Measurements from ENCODE around the gene CFAP46.

The CFAP46 gene

DNA sequence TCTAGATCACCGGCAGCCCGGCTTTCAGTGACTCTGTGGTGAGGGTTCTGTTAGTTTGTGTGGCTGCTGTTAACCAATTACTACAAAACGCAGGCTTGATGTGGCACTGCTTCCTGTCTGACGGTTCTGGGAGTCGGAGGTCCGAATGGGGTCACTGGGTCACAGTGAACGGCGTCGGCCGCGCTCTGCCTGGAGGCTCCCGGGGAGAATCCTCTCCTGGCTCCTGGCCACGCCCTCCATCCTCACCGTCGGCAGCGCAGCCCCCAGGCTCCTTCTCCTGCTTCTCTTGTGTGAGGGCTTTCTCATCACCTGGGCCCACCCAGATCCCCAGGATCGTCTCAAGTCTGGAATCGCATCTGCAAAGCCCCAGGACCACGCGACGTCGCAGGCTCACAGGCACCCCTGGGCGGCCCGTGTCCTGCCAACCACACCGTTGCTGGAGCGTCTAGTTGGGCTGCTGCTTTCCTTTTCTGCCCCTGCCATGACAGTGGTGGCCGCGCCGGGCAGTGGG is 124.6 kb downstream of the CFAP46 start:
- DNase-seq, result no peak

DNA sequence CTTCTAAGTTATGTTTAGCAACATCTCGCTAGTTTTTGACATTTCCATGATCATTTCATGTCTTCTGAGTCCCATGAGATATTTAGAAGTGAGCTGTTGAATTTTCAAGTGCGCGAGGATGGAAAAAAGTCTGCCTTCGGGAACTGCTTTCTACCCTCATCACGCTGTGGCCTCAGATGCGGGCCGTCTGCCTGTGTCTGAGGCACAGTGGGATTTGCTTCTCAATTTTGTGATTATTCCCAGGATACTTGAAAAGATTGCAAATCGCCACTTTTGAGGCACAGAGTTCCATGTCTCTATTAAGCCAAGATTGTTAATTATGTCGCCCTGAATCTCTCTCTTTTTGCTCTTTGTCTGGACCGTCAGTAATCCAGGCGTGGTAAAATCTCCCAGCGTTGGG is 125.7 kb downstream of the CFAP46 start:
- no peak for DNase-seq

DNA sequence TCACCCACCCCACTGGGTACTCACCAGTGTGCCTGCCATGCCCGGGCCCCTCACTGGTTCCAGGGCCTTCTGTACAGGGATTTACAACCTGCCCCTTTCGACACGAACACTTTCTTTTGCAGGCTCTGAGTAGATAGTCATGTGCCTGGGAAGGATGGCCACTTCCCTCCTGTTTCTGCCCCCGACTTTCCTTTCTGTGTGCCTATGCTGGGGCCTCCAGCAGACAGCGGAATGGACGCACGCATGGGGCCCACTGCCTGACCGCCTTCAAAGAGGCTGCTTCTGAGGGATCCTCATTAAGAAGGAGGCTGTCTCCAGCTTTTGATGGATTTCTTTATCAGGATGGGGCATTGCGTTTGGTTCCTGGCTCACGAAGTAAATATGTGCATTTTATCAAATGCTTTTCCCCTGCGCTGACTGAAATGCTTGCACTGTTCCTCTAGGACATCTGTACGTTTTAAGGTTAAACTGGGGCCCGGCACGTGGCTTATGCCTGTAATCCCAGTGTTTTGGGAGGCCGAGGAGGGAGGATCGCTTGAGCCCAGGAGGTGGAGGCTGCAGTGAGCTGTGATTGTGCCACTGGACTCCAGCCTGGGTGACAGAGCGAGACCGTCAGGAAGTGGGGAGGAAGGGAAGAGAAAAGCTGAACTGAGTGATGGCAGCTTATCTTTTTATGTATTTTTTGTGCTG is 127.1 kb downstream of the CFAP46 start:
- no peak for DNase-seq

DNA sequence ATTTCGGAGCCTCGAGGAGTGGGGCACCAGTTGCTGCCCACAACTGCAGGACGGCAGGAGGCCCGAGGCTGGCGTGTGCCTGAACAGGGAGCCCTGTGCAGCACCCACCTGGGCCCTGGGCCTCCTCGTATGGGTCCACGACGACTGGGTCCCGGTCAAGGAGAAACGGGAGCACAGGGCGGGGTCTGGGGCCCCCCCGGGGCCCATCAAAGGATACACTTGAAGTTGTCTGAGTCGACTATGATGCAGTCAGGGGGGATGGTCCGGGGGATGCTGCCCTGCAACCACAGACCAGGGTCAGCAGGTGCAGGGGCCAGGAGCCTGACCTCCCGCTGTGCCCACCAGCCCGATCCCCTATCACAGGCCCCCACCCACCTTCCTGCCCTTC is 127.9 kb downstream of the CFAP46 start:
- no peak for DNase-seq

DNA sequence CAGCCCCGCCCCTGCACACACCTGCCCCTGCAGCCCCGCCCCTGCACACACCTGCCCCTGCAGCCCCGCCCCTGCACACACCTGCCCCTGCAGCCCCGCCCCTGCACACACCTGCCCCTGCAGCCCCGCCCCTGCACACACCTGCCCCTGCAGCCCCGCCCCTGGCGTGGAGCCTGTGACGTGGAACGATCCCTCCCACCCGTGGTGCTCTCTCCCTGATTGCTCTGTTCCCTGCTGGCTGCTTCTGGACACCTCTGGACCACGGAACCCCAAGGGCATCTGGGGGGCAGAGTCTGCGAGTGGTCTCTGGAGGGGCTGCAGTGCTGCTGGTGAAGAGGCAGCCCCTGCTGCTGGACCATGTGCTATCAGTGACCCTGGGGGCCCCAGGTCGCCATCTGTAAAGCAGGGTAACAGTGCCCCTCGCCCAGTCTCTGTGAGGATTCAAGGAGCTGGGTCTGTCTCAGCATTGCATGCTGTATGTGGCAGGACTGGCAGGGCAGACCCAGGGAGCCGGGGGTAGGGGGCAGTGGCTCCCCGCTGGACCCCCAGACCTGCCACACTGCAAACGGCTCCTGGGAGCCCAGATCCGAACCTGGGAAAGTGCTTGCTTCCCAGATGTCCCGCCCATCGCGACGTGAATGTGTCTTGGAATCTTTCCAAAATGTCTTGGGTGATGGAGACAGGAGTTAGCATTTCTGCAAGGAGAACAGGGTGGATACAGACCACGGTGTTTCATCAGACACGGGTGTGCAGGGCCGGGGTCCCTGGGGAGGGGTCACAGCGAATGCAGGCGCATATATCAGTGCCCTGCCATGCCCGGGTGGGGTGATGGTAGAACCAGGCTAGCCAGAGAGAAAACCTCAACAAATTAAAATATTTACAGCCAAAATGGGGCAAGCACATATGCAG is 128.6 kb downstream of the CFAP46 start:
- no peak for DNase-seq

DNA sequence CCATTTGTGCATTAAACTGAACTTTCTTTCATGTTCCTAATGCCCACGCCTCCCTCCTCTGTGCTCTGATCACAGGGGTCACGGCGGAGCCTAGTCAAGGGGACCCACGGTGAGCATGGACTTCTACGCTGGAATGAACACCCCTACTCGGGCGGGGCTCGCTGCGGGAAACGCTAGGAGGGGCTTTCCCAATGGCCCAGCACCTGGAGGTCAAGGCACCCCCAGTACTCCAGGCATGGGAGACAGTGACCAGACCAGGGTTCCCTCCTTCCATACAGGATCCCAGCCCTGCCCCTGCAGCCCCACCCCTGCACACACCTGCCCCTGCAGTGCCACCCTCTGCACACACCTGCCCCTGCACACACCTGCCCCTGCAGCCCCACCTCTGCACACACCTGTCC is 129.4 kb downstream of the CFAP46 start:
- no peak for DNase-seq

DNA sequence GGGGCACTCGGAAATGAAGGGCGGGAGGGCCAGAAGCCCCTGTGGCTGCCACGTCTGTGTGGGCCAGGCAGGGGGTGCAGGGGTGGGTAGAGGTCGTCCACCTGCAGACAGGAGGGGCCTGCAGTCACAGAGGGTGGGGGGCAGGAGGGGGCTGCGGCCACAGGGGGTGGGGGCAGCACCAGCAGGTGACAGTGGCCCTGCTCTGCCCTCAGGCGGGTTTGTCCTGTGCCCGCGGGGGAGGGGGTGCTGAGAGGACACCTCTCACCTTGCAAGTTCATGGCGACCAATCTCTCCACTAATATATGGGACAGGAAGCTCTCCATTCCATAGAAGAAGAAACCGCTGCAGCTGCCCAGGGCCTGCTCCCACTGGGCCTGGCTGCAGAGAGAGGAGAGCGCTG is 129.8 kb downstream of the CFAP46 start:
- no peak for DNase-seq

DNA sequence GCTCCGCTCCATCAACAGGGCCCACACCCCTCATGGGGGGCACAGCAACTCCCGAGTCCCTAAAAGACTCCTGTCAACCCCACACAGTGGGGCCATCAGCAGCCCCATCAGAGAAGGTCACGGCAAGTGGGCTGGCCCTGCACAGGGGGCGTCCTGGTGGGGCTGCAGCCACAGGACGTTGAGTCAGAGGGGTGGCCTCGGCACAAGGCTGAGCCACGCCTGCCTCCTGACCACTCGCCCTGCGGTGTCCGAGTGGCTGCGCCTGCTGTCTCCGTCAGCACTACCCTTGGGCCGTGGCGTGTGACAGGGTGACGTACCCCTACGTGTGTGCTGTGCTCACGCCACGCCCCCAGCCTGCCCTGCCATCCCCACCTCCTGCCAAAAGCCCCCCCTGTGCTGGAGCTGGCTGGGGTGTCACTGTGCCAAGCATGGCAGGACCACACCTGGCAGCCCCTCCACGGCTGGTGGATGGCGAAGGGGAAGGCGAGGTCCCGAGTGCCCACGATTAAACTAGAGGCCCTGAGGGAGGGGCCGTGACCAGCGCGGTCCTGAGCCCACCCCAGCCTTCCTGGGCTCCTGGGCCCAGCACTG is 130.4 kb downstream of the CFAP46 start:
- no peak for DNase-seq

DNA sequence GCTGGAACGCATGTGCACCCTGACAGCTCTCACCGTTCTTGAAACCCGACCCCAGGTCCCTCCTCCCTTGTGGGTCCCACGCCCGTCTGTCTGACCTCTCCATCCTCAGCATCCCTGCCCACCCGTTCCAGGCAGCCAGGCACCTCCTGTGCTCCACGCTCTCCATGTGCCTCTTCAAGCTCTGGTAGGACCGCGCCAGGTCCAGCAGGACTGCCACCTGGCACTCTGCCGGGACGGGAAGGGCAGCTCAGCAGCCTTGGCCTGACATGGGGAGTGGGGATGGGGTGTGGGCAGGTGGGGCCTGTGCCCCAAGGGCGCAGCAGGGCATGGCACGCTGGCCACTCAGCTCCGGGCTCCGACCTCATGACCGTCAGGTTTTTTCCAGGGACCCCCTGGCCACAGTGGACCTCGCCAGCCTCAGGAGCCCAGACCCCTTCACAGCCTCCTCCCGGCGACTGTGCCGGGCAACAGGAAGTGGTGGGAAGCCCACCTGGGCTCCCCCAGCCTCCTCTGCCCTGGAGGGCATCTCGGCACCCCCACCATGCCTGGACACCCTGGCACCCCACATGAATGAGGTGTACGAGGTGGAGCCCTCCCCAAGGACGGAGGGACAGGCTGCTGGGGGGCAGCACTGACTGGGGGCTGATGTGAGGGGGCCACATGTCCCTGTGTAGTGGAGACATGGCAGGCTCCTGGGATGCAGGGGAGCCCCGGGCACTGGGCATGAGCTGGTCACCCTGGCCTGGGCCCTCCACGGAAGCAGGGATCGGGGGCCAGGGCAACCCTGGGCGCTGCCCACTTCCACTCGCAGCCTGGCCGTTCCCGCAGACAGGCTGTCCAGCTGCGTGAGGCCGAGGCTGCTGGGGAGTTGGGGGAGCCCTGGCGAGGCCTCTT is 131.3 kb downstream of the CFAP46 start:
- no peak for DNase-seq

DNA sequence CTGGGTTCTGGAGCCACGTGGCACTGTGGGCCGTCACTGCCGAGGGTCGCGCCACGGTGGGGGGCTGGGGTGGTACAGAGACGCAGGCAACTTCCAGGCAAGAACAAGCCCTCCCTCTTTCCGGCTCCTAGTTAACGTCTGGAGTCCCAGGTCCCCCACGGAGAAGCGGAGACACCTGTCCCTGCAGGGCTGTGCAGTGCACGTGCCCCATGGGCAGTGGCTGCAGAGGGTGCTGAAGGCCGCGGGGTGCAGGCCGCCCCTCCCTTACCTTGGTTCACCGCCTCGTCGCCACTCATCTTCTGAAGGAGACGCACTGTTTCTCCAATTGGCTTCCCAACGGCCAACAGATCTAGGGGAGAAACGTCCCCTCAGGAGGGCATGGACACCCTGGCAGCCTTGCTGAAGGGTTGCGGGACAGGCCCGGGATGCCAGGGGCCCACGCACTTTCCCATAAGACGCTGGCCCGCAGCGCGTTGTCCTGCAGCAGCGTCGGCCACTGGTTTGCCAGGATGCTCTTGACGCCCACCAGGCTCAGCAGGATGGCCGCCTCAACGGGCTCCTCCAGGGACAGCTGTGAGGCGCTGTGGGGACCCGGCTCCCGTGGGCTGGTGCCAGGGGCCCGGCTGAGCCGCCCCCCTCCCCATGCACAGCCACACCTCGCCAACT is 132.1 kb downstream of the CFAP46 start:
- no peak for DNase-seq

DNA sequence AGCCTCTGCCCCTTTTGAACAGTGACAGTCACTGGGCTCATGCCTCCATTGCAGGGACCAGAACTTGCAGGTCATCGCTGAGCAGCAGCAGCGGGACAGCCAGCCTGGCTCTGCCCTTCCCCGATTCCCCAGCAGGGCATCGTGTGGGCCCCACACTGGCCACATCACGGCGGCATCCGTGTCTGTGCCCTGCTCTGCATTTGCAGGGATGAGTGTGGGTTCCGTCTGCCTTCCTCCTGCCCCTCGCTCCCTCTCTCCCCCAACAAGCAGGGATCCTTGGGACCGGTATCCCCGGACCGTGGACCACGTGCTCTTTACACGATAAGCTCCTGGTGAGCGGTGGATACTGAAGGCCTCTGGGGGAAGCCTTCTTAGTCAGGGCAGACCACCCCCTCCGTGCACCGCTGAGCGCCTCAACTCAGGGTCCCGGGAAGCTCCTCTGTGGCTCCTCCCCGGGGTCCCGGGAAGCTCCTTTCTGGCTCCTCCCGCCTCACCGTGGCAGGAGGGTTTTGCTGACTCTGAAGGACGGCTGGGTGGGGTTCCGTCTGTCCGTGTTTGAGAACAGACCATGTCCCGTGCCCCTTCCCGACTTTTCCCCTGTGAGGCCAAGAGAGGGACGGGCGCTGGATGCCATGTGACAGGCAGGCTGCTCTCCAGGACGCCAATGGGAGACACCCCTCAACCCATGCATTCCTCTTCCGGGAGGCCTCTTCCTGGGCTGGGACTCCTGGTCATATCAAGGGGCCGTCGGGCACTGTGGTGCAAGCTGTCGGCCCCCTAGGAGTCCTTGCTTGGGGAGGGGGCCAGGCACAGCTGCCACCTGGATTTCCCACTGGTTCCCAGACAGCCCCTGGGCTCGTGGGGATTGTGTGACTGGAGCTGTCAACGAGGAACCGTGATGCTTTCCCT is 132.9 kb downstream of the CFAP46 start:
- DNase-seq, result no peak

DNA sequence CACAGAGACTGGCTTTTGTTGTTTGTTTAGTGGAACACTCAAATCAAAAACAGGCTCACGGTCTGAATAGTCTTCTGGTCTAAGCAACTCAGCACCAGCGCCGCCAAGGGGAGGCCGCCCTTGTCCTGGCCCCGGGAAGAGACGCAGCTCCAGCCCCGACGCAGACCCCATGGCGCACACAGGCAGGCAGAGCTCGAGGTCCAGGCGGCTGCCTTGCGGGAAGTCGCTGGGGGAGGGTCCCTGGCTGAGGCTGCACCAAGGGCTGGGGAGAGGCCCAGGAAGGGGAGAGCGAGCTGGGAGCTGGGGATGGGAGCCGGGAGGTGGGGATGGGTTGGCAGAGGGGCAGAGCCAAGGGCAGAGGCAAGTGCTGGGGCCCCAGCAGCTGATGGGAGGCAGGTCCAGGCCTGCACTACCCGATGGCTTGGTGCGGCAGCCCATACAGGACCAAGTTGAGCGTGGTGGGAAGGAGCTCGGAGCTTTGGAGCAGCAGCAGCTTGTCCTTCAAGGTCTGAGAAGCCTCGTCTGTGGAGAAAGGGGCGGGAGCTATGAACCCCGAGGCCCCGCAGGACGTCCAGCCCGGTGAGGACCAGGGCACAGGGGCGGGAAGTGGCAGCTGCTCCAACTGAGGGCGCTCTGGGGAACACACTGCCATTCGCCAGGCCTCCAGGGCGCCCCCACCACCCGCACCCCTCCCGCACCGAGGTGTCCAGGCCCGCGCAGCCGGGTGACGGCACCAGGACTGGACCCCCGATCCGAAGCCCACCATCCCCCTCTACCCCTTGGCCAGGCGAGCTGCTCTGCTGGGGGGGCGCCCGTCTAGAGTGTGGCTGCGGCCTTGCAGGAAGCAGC is 133.8 kb downstream of the CFAP46 start:
- DNase-seq, result no peak

DNA sequence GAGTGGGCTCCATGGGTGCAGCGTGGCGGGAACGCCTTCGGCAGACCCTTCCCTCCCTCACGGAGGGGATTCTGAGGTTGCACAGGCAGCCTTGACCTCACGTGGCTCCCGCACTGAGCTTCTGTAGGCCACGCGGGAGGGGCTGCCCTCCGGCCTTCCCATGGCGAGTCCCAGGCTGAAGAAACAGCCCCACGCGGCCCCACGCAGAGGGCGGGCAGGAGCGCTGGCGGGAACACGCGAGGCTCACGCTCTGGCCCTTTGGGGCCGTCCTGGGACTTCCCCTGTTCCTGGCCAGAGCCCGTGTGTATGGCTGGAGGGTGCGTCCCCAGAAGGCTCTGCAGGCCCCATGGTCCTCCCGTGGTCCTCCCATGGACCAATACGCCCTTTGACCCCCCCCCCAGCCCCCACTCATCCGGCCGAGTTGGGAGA is 134.7 kb downstream of the CFAP46 start:
- DNase-seq, result no peak

DNA sequence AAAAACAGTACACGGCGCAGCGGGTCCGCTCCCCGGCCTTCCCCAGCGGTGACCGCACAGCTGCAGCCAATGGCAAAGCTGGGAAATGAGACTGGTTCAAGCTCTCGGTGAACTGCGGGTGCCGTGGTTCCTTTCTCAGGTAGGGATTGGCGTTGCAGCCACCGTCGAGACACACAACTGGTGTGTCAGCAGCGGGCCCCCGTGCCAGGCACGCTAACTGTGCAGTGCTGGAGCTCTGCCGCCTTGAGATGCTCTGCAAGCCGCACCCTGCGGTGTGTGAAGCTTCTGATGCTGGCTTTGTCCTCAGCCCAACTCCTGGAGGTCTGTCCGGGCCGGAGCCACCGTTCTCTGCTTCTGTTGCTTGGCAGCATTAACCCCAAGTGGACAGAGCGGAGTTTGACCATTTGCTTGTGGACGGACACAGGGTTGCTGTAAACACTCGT is 135.8 kb downstream of the CFAP46 start:
- no peak for DNase-seq

DNA sequence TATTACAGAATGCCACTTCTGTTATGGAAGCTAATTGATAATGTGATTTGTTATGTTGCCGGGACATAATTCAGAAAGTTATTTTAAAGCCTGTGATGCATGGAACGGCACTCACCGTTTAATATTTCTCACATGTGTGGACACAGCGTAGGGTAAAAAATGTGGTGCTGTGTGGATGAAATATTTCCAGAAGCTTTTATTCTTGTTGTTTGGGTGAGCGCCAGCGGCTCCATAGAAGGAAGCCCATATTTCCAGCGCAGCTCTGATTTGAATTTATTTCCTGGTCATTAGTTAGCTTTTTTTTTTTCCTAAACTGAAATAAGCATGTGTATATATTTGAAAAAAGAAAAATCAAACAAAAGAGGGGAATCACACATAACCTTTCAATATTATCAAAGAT is 136.3 kb downstream of the CFAP46 start:
- no peak for DNase-seq

DNA sequence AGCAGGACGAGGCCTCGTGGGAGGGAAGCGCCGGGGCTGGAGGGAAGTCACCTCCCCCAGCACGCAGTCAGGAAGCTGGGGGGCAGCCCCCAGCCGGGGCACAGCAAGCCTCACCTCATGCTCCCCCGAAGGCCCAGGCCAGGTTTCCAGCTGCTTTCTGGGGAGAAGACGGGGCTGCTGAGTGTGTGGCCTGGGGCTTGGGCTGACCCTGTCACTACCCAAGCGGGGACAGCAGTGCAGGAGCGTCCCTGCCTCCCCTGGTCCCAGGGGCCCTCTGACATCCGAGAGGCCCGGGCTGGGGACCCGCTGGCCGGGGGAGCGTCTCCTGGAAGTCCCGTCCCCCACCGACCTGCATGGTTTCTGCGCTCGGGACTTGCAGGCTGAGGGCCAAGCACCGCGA is 136.8 kb downstream of the CFAP46 start:
- no peak for DNase-seq

DNA sequence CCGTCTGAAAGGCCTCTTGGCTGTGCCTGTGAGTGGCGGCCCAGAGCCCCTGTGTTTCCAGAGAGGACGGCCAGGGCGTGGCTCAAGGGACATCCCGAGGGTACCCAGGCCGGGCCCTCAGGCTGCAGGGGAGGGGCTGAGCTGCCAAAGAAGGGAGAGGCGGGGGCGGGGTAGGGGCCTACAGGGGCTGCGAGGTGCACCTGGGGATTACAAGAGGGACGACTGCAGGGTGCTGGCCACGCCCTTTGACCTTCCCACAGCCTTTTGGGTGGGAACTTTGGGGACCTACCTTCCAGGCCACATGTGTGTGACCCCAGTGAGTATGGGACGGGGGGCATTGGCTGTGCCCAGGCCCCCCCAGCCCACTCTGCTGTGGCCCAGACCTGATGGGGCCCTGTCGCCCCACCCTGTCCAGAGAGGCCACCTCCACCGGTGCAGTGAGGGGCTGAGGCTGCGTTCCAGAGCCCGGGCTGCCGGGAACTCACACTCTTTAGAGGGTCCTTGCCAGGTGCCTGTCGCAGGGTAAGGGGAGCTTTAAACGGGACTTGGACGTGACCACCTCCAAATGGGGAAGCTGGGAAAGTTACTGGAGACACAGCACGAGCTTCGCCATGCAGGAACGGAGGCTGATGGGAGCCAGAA is 137.5 kb downstream of the CFAP46 start:
- no peak for DNase-seq

DNA sequence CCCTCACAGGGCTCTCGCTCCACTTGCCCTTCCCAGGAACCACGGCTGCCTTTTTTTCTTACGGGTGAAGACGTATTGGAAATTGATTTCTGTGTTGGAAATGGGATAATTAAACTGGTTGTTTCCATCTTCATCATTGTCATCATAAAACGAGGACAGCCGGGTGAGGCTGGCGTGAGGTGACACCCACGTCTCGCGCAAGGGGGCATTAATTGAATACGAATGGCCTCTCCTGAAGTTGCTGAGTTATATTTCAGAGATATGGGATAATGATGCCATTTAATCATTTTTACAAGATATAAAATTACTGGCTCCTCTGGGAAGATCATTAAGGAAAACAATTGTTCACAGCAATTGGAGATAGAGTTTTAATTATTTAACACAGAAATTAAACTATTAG is 138.1 kb downstream of the CFAP46 start:
- no peak for DNase-seq

DNA sequence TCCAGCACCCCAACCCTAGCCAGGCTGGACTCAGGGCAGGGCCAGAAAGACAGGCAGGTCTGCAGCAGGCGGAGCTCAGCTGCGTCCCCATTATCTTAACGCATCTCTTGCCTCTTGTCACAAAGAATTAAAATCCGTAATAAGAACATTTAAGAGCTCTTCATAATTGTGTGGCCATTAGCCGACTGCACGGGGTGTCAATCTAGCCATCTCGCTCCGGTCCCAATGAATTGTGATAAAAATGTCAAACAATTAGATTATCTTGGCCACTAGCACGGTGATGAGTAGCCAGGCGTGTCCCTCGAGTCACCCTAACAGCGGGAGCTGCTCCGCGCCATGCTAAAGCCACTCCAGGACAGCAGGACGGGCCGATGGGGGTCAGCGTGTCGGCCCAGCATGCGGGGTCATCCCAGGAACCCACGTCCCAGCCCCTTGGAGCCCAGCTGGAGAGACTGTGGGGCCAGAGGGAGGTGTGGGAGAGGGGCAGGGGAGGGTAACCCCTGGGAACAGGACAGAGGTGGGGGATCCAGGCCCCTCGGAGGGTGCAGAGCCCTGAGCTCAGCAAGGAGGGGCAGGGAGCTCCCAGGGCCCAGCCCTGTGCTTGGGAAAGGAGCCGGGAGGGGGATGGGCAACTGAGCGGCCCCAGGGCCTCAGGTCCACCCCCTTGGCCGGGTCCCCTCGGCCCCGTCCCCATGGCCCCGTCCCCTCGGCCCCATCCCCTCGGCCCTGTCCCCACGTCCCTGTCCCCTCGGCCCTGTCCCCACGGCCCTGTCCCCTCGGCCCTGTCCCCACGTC is 138.8 kb downstream of the CFAP46 start:
- no peak for DNase-seq

Measured in inflammatory macrophage treated with lipopolysaccharide for 1 hour (primary cell).